Renal cortical epithelial cell (primary cell): ENCODE results near the gene NKX2-2. TPM values are rescaled to one million over a fixed set of nuclear protein-coding genes. Genes with fewer than 3 reads are reported as not detected.

Experiments used
- total RNA-seq: library from RNA; depleted of rRNA; stranded (reverse); fragments of >200 nt; gene quantifications from 2 replicates; pipeline ENCODE4 v1.2.3, GENCODE V29; 2014

Gene NKX2-2
- total RNA-seq, 1 donor from 2014 or later = not detected

Other genes starting within 250 kb of the NKX2-2 start
- 135 and 156 TPM in 2 replicates for gene XRN2, start 210.7 kb downstream of the NKX2-2 start, total RNA-seq
- not detected in 2 replicates for gene NKX2-4, start 116.5 kb downstream of the NKX2-2 start, total RNA-seq
- 0.10 TPM in 1 of 2 replicates, not detected in the other for gene PAX1, start 191.6 kb upstream of the NKX2-2 start, total RNA-seq